Karpas-422 (cell line): ENCODE results near the gene RNF187. TPM values are rescaled to one million over a fixed set of nuclear protein-coding genes. Genes with fewer than 3 reads are reported as not detected.
"Not testable (repeated sequence)": the region's sequence is repeated elsewhere in the genome, so short reads cannot be mapped to it uniquely, and the experiment has no call there.

ENCODE experiments used
- DNase-seq: peaks from one replicate; pipeline ENCODE4 v3.0.0-alpha.2; 2015
- H2AFZ ChIP-seq: fragments of 200-600 bp; sonication (generic); 2 replicates; pipeline ENCODE4 v1.6.1; 2014; ENCODE audit warnings: antibody characterized with exemption, low read length, mixed read lengths
- H3K27ac ChIP-seq: fragments of 200-600 bp; sonication (generic); 2 replicates; pipeline ENCODE4 v1.5.1; 2014; ENCODE audit warnings: mild to moderate bottlenecking, low read length, moderate library complexity
- H3K27me3 ChIP-seq: fragments of 200-600 bp; sonication (generic); 2 replicates; pipeline ENCODE4 v1.6.1; 2014; ENCODE audit warnings: low read length, mixed read lengths
- H3K36me3 ChIP-seq: fragments of 200-600 bp; sonication (generic); 2 replicates; pipeline ENCODE4 v1.6.1; 2014; ENCODE audit warnings: low read length, mixed read lengths; ENCODE audit not compliant: insufficient read depth
- H3K4me1 ChIP-seq: fragments of 200-600 bp; sonication (generic); 2 replicates; pipeline ENCODE4 v1.6.1; 2014; ENCODE audit warnings: mild to moderate bottlenecking, low read length, mixed read lengths
- H3K4me2 ChIP-seq: fragments of 200-600 bp; sonication (generic); 2 replicates; pipeline ENCODE4 v1.6.1; 2014; ENCODE audit warnings: low read length, low read depth, mild to moderate bottlenecking; ENCODE audit not compliant: poor library complexity, severe bottlenecking
- H3K4me3 ChIP-seq: fragments of 200-600 bp; sonication (generic); 2 replicates; pipeline ENCODE4 v1.5.1; 2014; ENCODE audit warnings: mild to moderate bottlenecking, antibody characterized with exemption, low read length, mixed read lengths
- H3K79me2 ChIP-seq: fragments of 200-600 bp; sonication (generic); 2 replicates; pipeline ENCODE4 v1.6.1; 2014; ENCODE audit warnings: mild to moderate bottlenecking, low read length, mixed read lengths
- H3K9ac ChIP-seq: fragments of 200-600 bp; sonication (generic); 2 replicates; pipeline ENCODE4 v1.6.0; 2014; ENCODE audit warnings: low read length
- H3K9me2 ChIP-seq: fragments of 200-600 bp; sonication (generic), shearing (Covaris generic); replicated peaks from 2 replicates; pipeline ENCODE4 v1.6.0; 2014; ENCODE audit warnings: mild to moderate bottlenecking, low read length, moderate library complexity; ENCODE audit not compliant: insufficient read depth
- H3K9me3 ChIP-seq: fragments of 300-700, 200-600 bp; sonication (generic); 2 replicates; pipeline ENCODE4 v1.6.1; 2014; ENCODE audit warnings: low read length, mixed read lengths
- H4K20me1 ChIP-seq: fragments of 200-600 bp; sonication (generic); 2 replicates; pipeline ENCODE4 v1.6.1; 2014; ENCODE audit warnings: mild to moderate bottlenecking, antibody characterized with exemption, low read length, low read depth; ENCODE audit not compliant: insufficient read depth
- total RNA-seq: library from RNA; depleted of rRNA; stranded (reverse); fragments of >200 nt; shearing (Covaris generic); gene quantifications from 2 replicates; pipeline ENCODE4 v1.2.3, GENCODE V29; 2014; ENCODE audit warnings: low replicate concordance

The RNF187 gene
- total RNA-seq, 1 experiment from 2014 or later: 127 TPM

GRCh38 chr1:228463559-228464455, 23.4 kb upstream of the RNF187 start:
- no peak for DNase-seq
- H3K27ac ChIP-seq: no peak overlapping the region
- H3K9me2 ChIP-seq: no peaks in the 10 kb centered on the region
- no peak overlapping the region for H2AFZ ChIP-seq
- H3K27me3 ChIP-seq: no peaks in the 10 kb centered on the region
- H3K4me1 ChIP-seq: no peaks in the 10 kb centered on the region
- no peaks in the 10 kb centered on the region for H4K20me1 ChIP-seq
- H3K4me2 ChIP-seq: no peak overlapping the region
- H3K9ac ChIP-seq: no peak overlapping the region
- no peak overlapping the region for H3K4me3 ChIP-seq
- H3K36me3 ChIP-seq: no peaks in the 10 kb centered on the region
- H3K9me3 ChIP-seq: no peaks in the 10 kb centered on the region
- no peaks in the 10 kb centered on the region for H3K79me2 ChIP-seq

- Histone ChIP-seq H3K9me3 (no peaks in the 10 kb centered on the region), H3K4me2 (no peak overlapping the region), H3K36me3 (no peaks in the 10 kb centered on the region), H4K20me1 (no peaks in the 10 kb centered on the region), H3K9me2 (no peaks in the 10 kb centered on the region), H3K4me3 (no peak overlapping the region), H3K27me3 (no peaks in the 10 kb centered on the region), H3K27ac (no peak overlapping the region), H2AFZ (no peak overlapping the region), H3K4me1 (no peaks in the 10 kb centered on the region), H3K79me2 (no peaks in the 10 kb centered on the region), H3K9ac (no peak overlapping the region)
- DNase-seq: no peak
Observed at GRCh38 chr1:228464487-228464983, 22.6 kb upstream of the RNF187 start.

GRCh38 chr1:228465141-228465540, 22.0 kb upstream of the RNF187 start:
- Histone ChIP-seq H3K4me3 (no peak overlapping the region), H2AFZ (no peak overlapping the region), H3K9ac (no peak overlapping the region), H3K4me1 (no peaks in the 10 kb centered on the region), H3K4me2 (no peak overlapping the region), H3K36me3 (no peaks in the 10 kb centered on the region), H3K9me3 (no peaks in the 10 kb centered on the region), H3K27ac (no peak overlapping the region), H3K9me2 (no peaks in the 10 kb centered on the region), H3K79me2 (no peaks in the 10 kb centered on the region), H3K27me3 (no peaks in the 10 kb centered on the region), H4K20me1 (no peaks in the 10 kb centered on the region)
- no peak for DNase-seq

DNA sequence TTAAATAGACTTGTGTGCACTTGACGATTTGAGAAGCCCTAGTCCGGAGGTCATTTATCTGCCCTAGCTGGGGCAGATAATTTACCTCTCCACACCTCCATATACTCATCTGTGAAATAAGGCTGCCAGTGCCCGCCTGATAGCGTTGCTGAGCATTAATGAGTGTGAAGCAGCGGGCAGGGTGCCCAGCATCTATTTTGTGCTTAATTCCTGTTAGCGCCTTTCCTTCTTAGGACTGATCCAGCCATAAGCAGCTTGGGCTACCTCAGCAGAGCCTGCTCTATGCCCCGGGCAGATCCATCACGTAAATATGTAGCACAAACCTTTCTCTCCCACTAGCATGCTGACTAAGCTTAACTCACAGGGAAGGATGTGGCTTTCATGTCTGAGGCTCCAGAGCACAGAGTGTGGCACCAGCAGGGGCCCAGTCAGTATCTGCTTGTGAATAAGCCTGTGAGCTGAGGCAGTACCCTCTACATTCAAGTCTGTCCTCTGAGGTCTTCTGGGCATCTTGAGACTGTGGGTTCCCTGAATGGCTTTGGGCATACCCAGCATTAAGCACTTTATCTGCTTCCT, 21.5 kb upstream of the RNF187 start:
- Histone ChIP-seq H3K9ac (no peak overlapping the region), H3K9me3 (no peaks in the 10 kb centered on the region), H4K20me1 (no peaks in the 10 kb centered on the region), H3K27ac (no peak overlapping the region), H3K9me2 (no peaks in the 10 kb centered on the region), H3K36me3 (no peaks in the 10 kb centered on the region), H3K4me2 (no peak overlapping the region), H3K79me2 (no peaks in the 10 kb centered on the region), H2AFZ (no peak overlapping the region), H3K27me3 (no peaks in the 10 kb centered on the region), H3K4me3 (no peak overlapping the region), H3K4me1 (no peaks in the 10 kb centered on the region)
- DNase-seq: no peak

- not testable (repeated sequence) for H3K4me3 ChIP-seq, H3K9me2 ChIP-seq, H3K9ac ChIP-seq, H2AFZ ChIP-seq, H3K27ac ChIP-seq, DNase-seq, H3K4me2 ChIP-seq, H3K9me3 ChIP-seq, H3K36me3 ChIP-seq, H4K20me1 ChIP-seq, H3K27me3 ChIP-seq, H3K79me2 ChIP-seq, H3K4me1 ChIP-seq
Observed at GRCh38 chr1:228468188-228468587, 19.0 kb upstream of the RNF187 start.

- Histone ChIP-seq H3K4me3 (no peak overlapping the region), H3K9me2 (no peaks in the 10 kb centered on the region), H4K20me1 (no peaks in the 10 kb centered on the region), H3K79me2 (no peaks in the 10 kb centered on the region), H2AFZ (no peak overlapping the region), H3K4me2 (no peak overlapping the region), H3K27ac (no peak overlapping the region), H3K9me3 (no peaks in the 10 kb centered on the region), H3K4me1 (no peaks in the 10 kb centered on the region), H3K36me3 (no peaks in the 10 kb centered on the region), H3K9ac (no peak overlapping the region), H3K27me3 (no peaks in the 10 kb centered on the region)
- DNase-seq: no peak
Observed at GRCh38 chr1:228469413-228470162, 17.6 kb upstream of the RNF187 start.

DNA sequence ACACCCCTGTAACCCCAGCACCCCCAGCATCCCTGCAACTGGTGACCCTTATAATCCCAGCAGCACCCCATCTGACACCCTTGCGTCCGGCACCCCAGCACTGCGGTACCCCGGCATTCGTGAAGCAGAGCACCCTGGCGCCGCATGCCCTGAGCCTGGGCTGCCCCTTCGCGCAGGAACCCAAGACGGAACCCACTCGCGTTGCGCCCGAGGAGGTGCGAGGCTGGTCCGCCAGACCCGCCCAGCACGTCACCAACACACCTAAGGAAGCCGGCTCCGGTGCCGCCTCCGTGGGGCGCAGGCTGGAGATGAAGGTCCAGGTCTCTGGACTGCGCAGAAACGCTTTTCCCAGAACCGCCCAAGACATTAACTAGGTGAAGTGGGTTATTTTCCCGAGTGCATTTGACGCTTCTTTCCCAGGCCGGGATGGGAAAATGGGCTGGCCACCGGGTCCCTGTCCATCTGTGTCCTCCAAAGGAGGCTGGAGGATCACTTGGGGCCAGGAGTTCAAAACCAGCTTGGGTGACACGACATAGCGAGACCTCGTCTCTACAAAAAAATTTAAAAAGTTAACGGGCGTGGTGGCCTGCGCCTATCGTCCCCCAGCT, 15.9 kb upstream of the RNF187 start:
- no peak for DNase-seq
- Histone ChIP-seq H3K4me1 (no peaks in the 10 kb centered on the region), H4K20me1 (no peaks in the 10 kb centered on the region), H3K9me2 (no peaks in the 10 kb centered on the region), H2AFZ (no peak overlapping the region), H3K36me3 (no peaks in the 10 kb centered on the region), H3K27ac (no peak overlapping the region), H3K9ac (no peak overlapping the region), H3K4me2 (no peak overlapping the region), H3K4me3 (no peak overlapping the region), H3K79me2 (no peaks in the 10 kb centered on the region), H3K9me3 (no peaks in the 10 kb centered on the region), H3K27me3 (no peaks in the 10 kb centered on the region)
